NOMO-1 treated with dmso at 0.1 percent for 144 hours (cell line): ENCODE measurements around the gene RPSA.
"Not testable (repeated sequence)": the region's sequence is repeated elsewhere in the genome, so short reads cannot be mapped to it uniquely, and the experiment has no call there.

Experiments used
- DNase-seq: peaks from one replicate; lab custom pipeline; 2025; ENCODE audit not compliant: unreplicated experiment; lab: John Stamatoyannopoulos, UW

Gene RPSA

DNA sequence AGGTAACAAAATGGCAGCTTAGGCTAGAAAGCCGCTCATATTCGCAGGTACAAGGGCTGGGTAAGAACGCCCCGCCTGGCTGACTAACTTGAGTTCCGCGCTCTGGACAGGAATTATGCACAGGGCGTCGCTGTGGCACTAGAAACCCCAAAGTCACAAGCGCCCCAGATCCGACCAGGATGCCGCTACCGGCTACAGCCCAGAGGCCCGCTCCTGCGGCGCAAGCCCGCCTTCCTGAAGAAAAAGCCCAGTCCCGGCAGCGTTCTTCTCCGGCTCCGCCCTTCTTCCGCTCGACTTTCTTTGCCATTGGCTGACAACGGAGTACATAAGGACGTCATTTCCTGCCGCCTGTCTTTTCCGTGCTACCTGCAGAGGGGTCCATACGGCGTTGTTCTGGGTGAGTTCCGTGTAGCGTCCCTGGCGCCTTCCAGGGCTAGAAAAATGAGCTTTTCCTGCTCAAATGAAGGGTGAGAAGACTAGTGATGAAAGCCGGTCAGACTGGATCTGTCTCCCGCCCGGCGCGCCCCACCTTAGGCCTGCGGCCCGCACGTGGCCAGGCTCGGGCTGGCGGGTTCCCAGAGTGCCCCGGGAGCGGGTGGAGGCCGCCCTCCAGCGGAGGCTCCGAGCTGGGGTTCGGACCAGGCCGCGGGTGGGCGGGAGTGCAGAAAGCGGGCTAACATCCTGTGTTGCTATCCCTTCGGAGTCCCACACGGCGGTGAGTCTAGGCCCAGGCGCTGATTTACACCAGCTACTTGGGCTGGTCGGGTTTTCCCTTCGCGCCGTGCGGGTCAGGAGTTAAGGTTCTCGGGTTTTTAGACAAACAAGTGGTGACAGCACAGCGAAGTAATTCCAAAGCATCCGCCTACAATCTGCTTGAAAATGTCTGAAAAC lies at the start of gene RPSA:
TSS of gene RPSA (plus strand) at position 353 of the 891 bp plus-strand sequence. CDS start 934 bp downstream, outside the sequence.
- peak; percentile 99 for DNase-seq

DNA sequence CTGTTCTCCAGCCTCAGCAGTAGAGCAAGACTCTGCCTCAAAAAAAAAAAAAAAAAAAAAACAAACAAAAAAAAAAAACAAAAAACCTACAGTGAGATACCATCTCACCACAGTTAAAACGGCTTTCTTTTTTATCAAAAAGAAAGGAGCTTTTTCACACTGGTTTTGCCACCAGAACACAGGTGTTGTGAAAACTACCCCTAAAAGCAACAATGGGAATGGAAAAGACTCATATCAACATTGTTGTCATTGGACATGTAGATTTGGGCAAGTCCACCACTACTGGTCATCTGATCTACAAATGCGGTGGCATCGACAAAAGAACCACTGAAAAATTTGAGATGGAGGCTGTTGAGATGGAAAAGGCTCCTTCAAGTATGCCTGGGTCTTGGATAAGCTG lies 48.2 kb upstream of the RPSA start:
- DNase-seq: no peak

DNA sequence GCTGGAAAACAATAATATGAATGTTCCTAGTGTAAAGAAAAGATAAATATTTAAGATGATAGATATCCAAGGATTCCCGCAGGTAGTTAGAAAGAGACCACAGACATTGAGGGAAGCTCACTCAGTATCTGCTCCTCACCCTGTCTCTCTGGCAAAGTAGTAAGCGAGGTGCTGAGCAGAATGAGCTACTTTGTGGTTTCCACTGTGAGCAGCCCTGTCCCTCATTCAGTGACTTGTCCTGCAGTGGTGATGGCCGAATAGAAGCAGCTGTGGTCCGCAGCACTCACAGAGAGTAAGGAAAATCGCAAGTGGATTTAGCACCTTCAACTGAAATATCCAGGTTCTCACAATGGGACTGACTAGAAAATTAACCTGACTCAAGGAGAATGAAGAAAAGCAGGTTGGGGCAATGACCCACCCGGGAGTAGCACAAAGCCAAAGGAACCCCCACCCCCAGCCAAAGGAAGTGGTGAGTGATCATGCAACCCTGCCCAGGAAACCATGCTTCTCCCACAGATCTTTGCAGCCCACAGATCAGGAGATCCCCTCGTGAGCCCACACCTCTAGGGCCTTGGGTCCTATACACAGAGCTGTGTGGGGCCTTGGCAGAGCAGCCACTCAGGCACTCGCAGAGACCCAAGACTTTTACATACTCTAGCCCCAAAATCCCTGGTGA lies 45.1 kb upstream of the RPSA start:
- DNase-seq: no peak

DNA sequence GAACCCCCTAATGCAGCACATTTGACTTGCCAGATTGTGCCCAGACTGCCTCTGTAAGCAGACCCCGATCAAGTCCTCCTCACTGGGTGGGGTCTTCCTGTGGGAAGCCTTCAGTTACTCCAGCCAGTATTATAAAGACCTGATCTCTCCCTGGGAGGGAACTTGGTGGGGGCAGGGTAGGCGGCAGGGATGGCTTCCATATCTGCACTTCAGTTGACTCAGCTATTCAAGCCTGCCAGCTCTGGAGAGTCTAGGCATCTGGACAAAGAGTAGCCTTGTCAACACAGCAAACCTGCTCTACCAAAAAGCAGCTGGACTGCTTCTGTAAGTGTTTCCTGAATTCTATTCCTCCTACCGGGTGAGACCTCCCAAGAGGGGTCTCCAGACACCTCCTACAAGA lies 44.3 kb upstream of the RPSA start:
- DNase-seq: no peak

DNA sequence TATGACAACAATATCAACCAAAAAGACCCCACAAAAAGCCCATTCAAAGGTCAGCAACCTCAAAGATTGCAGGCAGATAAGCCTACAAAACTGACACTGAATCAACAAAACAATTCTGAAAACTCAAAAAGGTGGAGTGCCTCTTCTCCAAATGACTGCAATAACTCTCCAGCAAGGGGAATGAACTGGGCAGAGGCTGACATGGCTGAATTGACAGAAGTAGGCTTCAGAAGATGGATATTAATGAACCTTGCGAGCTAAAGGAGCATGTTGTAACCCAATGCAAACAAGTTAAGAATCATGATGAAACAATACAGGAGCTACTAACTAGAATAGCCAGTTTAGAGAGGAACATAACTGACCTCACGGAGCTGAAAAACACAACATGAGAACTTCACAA lies 43.7 kb upstream of the RPSA start:
- no peak for DNase-seq

DNA sequence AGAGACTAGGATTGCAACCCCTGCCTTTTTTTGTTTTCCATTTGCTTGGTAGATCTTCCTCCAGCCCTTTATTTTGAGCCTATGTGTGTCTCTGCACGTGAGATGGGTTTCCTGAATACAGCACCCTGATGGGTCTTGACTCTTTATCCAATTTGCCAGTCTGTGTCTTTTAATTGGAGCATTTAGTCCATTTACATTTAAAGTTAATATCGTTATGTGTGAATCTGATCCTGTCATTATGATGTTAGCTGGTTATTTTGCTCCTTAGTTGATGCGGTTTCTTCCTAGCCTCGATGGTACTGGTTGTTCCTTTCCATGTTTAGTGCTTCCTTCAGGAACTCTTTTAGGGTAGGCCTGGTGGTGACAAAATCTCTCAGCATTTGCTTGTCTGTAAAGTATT lies 36.1 kb upstream of the RPSA start:
- not testable (repeated sequence) for DNase-seq

DNA sequence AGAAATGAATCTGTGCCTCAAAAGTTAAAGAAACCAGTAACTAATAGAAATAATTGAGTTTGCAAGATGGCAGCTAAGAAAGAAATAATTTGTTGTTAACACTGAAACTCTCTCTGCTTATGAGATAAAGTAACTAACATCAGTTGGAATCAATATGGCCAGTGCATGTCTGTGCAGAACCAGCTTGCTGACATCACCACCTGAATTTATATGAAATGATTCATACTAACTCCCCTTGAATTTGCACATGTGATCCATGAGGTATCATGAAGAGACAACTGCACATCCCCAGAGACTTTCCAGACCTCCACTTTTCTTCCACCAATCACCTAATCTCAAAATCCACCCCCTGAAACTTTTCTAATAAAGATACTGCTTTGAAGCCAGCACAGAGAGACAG lies 33.7 kb upstream of the RPSA start:
- no peak for DNase-seq

DNA sequence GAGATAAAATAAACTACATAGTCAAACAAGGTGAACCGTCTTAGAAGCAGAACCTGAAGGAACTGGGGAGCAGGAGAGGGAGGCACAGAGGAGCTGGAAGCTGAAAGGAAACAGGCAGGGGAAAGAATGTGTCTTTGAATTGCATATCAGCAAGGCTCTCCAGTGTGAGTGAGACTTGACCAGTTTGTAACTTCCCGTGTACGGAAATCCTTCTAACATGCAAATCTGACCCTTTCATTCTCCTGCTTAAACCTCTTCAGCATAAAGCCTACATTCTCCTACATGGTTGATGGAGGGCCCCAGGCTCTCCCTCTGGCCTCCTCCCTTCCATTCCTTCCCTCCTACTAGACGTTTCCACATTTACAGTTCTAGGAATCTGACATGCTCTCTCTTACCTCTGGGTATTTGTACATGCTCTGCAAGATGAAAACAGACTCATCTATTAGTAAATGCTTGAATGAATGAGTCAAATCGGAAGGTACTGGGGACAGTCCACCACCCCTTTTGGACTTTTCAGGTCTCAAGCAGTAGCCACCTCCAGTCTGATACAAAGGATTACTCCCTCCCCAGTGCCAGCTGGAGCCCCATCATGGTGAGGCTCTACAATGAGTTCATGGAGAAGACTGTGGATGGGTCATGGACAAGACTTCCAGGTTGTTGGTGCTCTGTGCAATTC lies 29.4 kb upstream of the RPSA start:
- no peak for DNase-seq

DNA sequence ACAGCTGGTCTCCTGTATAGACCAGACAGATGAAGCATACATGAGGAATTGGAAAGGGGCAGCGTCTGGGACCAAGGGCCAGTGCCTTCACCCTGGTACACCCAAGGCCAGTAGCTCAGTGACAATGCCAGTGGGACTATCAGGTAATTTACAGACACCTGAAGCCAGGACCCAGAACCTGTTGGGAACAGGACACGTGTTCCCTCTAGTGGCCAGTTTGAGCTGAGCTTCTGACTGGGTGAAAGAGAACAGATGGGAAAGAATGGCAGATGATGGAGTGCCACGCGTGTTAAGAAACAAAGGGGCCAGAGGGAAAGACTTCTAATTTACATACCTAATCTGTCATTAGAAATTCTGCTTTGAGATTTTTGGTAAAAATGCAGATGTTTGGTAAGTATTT lies 28.4 kb upstream of the RPSA start:
- no peak for DNase-seq

DNA sequence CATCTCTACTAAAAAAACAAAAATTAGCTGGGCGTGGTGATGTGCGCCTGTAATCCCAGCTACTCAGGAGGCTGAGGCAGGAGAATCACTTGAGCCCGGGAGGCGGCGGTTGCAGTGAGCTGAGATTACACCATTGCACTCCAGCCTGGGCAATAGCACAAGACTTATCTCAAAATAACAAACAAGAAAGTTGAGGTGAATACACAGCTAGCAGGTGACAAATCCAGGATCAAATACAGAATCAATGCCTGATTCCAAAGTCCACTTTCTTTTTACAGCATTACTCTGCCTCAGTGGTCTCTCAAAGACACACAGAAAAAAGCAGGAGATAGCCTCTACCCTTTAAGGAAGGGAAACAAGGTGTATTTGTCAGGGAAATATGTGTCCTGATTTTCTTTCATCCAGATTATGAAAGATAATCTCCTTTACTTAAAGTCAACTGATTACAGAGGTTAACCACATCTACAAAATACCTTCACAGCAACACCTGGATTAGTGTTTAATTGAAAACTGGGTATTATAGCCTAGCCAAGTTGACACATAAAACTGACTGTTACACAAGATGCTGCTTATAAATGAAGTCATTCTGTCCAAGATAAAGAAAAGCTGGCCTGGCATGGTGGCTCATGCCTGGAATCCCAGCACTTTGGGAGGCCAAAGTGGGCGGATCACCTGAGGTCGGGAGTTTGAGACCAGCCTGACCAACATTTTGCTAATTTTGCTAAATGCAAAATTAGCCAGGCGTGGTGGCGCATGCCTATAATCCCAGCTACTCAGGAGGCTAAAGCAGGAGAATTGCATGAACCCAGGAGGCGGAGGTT lies 27.4 kb upstream of the RPSA start:
- DNase-seq: no peak

DNA sequence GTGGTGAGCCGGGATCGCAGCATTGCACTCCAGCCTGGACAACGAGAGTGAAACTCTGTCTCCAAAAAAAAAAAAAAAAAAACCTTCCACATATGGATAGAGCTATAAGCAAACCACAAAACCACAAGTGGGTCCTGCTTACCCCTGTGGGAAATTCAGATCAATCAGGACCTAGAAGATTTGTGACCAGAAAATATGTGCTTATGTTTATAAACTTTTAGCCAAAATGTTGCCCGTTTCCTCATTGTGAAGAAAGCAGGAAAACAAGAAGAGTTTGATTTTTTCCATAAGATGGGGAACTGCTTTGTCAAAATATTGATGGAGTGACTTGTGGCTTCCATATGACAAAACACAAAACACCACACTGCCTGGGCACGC lies 26.8 kb upstream of the RPSA start:
- no peak for DNase-seq

DNA sequence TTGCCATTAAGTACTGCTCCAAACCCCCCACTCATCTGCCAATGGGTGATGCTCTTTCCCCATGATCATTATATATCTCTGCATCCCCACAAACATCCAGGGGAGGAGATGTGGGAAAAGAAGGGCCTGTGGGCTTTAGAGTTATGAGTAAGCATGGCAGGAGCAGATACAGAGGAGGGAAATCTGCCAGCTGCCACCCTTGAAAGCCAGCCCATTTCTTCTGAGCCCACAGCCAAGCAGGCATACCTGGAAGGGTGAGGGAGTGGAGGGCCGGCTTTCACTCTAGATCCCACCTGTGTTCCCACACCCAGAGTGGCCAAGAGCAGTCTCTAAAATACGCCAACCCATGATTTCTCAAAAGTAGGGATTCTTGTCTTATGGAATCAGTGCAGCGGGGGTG lies 25.1 kb upstream of the RPSA start:
- no peak for DNase-seq

DNA sequence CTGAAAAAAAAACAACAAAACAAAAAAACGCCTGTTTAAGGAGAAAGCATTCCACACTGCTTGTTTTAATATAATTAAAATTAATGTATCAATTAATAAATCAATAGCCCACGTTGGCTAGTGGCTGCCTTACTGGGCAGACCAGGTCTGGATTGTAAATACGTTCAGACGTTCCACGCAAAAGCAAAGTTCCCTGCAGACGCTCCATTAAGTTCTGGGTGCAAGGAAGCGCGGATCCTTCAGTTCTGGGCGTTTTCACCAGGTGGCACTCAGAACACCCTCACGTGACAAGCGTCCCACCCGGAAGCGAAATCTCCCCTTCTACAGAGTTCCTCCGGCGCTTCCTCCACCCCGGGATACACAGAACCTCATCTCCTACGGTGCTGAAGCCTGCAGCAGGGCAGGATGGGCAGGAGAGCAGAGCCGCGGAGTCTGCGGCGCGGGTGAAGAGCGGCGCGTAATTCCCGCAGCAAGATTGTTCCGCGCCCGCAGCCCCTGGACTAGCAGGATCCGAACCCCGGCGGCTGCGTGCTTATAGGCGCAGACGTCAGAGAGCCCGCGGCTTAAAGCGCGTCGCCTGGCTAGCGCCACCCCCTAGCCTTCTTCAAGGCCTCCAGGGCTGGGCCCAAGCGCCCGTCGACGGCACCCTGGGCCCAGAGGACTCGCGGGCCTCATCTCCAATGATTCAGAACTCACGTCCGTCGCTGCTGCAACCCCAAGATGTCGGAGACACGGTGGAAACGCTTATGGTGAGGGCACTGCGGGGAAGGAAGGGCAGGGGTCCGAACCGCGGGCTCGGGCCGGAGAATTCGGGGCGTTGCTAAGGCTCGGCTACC lies 23.3 kb upstream of the RPSA start, which contains the start of gene SLC25A38:
TSS of gene SLC25A38 (plus strand) at position 326 of the 836 bp plus-strand sequence. CDS start at position 681, 355 bp downstream.
- DNase-seq: no peak

DNA sequence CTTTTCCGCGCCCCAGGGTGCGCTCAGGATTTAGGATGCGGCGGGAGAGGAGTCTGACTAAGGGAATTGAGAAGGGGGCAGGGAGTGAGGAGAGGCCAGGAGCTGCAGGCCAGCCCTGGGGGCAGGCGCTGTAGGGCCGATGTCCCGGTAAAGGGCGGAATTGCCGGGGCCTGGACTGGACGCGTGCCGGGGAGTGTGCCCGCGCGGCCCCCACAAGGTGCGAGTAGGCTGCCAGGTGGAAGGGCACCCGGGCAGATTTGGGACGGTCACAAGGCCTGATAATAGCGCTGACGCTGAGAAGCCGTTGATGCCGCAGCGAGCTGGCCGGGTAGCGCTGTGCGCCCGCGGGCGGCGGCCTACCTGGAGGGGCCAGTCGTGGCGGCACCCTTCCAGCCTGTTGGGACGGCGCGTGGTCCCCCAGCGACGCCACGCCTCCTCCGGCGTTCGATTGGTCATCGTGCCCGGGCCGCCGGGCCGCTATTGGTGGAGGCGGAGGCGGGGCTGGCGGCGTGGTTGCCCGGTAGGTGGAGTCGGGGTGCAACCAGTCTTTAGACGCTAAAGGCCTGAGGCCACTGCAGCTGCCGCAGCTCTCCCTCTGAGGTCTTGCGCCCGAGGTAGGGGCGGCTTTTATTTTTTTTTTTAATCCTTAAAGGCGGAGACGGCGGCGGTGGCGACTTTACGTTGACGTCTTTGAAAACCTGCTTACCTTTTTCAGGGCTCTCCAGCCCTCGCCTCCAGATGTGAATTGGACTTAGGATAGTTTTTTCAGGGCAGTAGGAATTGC lies 22.4 kb upstream of the RPSA start:
- DNase-seq: no peak

DNA sequence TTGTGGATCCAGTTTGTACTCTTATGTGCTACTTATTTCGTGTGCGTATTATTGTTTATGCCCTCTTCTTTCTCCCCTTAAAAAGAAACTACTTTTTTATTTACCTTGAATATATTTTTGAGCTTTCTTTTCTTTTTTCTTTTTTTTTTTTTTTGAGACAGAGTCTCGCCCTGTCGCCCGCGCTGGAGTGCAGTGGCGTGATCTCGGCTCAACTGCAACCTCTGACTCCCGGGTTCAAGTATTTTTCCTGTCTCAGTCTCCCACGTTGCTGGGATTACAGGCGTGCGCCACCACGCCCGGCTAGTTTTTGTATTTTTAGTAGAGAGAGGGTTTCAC lies 21.9 kb upstream of the RPSA start:
- DNase-seq: no peak

DNA sequence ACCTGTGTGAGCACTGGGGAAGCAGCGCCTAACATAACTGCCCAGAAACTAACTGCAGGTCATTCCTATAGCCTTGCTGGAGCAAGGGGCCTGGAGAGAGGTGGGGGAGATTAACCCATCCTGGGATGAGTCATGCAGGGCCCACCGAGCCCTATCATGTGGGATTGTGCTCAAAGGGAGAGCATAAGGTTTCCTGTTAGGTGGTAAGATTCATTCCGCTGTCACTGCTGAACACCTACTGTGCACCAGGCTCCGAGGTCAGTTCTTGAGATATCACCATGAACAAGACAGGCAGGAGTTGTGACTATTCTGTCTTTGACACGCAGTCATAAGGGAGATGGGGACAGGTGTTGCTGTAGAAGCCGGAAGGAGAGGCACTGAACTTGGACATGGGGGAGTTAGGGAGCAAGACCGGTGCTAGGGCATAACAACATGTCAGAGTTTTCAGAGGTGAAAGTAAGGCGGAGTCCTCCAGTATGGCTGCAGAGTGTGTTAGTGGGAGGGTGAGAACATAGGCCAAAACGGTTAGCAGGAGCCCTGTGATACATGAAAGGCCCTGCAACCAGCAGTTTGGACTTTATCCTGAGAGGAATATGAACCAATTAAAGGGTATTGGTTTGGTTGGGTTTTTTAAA lies 20.9 kb upstream of the RPSA start:
- no peak for DNase-seq

DNA sequence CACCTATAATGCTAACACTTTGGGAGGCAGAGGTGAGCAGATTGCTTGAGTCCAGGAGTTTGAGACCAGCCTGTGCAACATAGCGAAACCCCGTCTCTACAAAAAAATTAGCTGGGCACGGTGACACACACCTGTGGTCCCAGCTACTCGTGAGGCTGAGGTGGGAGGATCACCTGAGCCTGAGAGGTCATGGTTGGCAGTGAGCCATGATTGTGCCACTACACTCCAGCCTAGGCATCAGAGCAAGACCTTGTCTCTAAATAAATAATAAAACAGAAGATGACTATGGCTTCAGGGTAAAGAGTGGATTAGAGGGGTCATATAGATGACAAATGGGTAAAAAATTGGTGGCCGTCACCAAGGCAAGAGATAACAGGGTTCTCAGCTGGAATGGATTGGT lies 20.2 kb upstream of the RPSA start:
- DNase-seq: no peak

DNA sequence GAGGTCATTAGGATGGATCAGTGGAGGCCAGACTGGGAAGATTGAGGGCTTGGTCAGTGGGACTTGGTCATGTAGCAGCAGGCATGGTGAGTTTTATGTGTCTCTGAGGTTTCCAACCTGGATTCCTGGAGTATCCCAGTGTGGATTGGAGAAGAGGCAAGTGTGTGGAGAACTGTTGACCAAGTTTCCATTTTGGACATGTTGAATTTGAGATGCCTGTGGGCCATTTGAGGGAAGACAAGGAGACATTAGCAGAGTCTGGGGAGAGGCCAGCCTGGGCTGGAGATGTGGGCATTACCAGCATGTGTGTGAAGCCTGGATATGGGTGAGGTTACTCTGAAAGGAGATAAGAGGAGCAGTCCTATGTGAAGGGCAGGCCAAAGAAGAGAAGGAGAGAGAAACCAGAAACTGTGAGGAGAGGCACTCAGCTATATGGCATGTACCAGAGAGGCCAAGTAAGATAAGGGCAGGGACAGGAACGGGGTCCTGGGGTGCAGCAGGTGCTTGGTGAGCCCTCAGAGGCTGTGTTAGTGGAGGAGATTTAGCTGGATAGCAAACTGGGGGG lies 19.0 kb upstream of the RPSA start:
- DNase-seq: no peak

DNA sequence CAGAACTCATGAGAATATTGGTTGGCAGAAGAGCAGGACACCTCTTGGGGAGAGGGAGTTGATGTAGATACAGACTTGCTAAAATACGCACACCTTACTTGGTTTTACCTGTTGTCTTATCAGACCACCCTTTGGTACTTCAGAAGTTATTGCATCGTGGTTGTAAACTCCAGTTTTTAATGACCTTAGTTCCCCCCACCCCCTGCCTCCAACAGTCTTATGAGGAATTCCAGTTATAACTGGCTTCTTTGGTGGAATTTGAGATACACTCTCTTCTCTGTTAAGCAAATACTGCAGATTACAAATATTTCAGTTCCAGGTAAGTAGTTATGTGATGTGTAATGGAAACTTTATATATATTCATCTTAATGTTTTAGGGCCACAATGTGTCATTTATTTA lies 18.4 kb upstream of the RPSA start:
- no peak for DNase-seq
